Eye (tissue), 1 donor: ENCODE data around the gene HLA-DMB.
A peak's percentile ranks its signal among the peaks of the same experiment; 100 is the strongest.

Experiments used
- DNase-seq: peaks from one replicate; pipeline ENCODE4 v3.0.0-alpha.2; 2015

The HLA-DMB gene

DNA sequence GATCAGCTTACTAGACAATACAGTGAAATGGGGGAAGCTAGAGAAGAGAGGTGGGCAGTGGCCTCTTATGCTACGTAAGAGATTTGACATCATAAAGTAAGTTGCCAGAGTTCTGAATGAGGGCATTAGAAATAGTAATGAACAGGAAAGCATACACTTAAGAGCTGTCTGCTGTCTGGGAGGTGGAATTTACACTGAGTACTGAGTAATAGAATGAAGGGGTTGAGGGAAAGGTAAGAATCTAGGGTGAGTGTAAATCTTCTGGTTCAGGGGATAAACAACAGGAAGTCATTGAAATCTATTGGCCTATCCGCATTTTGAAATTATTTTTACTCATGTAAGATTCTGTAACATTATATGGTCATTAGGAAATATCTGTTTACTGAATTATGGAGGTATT lies 35.8 kb downstream of the HLA-DMB start:
- no peak for DNase-seq

DNA sequence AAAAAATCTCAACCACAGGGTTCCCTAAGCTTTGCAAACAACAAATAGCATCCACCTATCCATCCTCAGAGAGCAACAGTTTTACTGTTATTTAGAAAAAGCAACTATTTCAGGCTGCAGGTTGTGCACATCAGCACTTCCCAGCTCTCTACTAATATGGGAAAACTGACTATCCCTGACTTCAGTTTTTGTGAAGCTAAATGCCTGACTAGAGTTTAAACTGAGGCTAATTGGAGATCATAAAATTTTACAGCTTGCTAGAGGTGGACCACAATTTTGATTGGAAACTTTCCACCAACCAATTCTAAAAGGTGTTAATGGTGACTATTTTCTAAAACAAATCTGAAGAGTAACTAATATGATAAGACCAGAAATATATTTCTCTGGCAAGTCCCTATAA lies 36.9 kb downstream of the HLA-DMB start:
- DNase-seq = no peak

DNA sequence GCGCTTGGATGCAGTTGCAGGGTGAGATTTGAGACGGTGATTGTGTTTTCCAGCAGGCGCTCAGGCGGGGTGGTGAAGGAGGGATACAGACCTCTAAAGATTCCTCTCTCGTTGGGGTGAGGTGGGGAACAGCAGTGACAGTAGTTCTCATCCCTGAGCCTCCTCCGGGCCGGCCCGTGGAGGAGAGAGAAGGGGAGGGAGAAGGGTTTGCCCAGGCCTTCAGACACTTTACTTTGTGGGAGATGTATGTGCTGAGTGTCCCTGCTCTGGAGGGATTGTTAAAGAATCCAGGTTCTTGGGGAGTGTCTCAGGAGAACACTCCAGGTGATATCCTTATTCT lies 45.9 kb downstream of the HLA-DMB start:
- DNase-seq = no peak

DNA sequence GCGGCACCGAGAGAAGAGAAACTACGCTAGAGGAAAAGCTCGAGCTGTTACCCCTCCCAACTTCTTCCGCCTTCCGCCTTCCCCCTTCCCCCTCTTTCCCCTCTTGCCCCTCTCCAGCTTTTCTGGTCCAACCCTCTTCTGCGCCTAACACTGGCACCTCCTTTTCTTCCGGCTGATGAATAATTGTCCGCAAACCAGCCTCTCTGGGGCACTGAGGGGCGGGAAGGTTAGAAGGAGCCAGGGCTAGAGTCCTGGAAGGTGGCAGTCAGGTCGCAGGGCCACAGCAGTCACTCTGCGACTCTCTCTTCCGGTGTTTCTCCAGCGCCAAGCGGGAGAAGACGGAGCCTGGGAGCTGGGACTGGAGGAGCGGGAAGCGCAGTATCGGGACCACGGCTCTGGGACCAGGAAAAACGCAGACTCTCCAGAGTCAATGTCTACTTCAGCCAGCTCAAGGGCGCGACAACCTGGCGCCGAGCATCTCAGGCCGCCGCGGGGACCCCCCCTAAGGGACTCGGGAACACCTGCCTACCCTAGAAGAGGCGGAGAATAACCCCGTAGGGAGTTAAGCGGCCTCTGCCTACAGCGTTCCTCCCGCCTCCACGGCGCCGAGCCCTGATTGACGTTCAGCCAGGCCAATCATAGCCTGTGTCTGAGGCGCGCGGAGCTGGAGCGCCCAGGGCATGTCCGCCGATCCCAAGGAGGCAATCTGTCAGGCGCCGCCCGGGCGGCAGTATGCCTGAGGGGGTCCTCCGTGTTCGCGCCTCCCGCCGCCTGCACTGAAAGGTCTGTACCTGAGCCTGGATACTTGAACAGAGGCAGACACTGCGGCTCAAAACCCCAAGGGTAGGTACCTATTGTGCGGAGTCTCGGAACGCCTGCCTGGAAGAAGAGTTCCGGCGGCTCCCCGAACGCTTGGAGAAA lies 46.5 kb downstream of the HLA-DMB start:
- peak; percentile 99 for DNase-seq

DNA sequence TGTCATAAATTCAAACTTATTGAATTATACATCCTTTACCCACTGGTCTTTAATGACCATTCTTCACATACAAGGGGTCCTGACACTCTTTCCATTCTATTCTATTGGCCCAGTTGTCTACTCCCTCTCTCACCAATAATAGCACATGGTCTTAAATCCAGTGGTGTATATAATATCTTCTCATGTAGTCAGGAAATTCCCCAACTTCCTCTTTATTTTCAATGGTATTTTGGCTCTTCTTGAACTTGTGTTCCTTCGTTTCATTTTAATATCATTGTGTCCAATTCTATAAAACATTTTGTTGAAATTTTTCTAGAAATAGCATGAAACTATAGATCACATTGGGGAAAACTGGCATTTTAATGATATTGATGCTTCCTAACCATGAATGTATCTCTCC lies 50.0 kb downstream of the HLA-DMB start:
- no peak for DNase-seq

DNA sequence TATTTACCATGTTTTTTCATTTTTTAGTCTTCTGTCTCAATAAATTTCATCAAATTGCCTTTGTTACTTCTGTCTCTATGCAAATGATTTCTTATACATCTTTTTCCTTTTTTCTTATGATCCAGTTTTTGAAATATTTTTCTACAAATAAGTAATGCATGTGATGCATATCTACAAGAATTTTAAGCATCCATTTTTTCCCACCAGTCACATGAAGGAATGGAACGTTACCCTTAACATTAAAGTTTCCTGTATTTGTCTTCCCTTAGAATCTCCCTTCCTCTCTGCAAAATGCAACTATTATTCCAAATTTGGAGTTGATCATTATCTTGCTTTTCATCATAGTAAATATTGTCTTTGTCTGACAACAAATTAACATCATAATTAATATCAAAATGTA lies 51.3 kb downstream of the HLA-DMB start:
- DNase-seq = no peak

DNA sequence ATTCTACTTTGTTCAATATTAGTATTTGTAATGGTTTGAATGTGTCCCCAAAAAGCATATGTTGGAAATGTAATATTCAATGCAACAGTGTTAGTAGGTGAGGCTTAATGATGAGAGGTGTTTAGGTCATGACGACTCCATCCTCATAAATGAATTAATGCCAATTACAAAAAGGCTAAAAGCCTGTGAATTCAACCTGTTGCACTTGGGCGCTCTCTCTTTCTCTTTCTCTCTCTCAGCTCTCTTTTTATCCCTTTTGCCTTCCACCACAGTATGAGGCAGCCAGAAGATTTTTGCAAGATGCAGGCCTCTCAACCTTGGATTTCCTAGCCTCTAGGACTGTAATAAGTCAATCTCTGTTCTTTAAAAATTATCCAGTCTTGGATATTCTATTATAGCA lies 52.3 kb downstream of the HLA-DMB start:
- no peak for DNase-seq

DNA sequence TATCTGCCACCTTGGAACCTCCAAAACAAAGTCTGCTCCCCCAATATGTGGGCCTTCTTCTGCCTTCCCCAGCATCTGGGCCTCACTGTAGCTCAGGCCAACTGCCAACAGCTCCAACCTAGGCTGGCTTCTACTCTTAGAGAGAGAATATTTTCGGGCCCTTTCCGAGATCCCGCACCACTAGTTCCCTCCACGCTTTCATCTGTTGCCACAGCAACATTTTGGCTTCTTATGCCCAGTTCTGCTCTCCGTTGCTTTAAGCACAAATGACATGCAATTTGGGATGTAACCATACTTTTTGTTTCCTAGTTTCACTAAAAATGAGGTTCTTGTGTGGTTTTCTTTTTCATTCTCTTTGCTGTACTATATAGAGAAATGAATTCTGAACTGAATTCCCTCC lies 53.2 kb downstream of the HLA-DMB start:
- DNase-seq = no peak

DNA sequence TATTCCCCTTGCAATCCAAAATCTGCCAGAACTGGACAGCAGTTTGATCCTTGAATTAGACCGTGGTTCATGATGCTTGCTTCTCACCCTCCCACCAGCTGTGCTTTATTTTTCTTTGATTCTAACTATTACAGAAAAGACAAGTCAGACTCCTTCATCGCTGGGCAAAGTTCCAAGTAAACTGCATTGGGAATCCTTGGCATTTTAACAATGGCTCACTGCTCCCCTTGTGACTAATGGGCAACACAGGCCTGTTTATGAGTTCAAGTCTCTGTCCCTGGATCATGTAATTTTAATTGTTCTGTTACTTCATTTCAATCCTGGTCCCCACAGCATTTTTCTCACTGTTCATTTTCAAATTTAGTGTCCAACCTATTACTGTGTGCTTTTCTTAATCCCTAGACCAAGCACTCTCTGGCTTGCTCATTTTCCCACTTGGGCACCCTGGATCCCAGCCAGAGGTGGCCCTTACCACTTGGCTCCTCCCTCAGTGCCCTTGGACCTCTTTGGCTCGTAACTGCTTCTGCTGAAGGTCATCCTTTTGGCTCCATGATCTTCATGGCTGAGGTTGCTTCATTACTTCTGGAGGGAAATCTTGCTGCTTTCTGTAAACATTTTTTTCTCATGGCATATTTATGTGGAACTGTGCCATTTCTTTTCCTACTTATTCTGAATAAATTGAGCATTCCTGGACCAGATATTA lies 54.0 kb downstream of the HLA-DMB start:
- peak; percentile 37 for DNase-seq

DNA sequence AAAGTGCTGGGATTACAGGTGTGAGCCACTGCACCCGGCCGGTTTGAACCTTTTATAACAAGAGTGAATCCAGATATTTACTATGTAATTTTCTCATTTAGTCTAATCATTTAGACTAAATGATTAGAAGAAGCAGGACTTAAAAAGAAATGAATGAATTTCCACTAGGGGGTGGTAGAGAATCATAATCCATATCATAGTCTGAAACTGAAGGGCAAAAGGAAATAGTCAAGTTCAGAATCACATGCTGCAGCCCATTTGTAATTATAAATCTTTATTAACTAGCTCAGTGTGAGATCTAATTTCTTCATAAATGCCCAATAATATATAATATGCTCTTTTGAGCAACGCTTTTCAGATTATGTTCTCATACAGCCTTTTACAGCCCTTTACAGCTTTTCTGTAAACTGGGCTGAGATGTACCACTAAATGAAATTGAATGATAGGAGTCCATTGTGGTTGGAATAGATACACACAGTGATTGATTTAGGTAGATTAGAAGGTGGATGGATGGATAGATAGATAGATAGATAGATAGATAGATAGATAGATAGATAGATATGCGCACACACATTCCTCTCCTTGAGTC lies 55.0 kb downstream of the HLA-DMB start:
- peak; percentile 87 for DNase-seq
